HG03025 (cell line): Measurements from ENCODE around the gene CSMD2.

ENCODE experiments used
- ATAC-seq: cut with Tn5 transposase; IDR thresholded peaks from one replicate; pipeline ENCODE4 v1.9.1; 2021; ENCODE audit warnings: mild to moderate bottlenecking, moderate library complexity; ENCODE audit not compliant: unreplicated experiment, low FRiP score

The CSMD2 gene

DNA sequence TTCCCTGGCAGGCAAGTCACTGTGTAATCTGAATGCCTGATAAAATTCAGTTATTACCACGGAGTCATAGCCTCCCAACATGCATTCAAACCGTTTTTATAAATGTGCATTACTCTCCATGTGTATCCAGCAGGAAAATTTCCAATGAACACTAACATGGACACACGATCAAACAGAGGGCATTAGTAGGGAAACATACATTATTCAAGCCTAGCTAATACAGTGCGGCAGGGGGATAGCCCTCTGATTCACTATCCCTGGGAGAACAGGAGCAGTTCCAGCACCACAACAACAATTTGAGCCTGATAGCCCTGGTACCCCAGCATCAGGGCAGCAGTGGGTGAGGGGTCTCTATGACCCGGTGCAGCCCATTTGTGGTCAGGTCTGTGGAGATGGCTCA is 337.0 kb downstream of the CSMD2 start:
- ATAC-seq, result no peak

GRCh38 chr1:33826711-33827110 is 338.3 kb downstream of the CSMD2 start:
- ATAC-seq, result no peak

DNA sequence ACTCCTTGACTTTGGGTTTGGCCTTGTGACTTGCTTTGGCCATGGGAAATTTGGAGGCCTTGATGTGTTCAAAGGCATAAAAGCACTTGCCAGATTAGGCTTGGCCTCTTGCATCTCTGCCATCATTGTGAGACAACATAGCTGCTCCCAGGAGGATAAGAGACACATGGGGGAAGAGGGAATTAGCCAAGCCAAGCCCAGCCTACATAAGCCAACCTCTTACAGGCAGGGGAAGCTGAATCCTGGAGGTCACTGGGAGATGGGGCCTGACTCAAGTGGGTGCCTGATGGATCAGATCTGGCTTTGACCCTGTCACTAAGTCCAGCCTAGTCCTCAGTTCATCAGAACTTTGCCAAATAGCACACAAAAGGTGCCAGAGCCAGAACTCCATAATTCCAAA is 338.7 kb downstream of the CSMD2 start:
- no peak for ATAC-seq

- ATAC-seq, result no peak
Measured at GRCh38 chr1:33825506-33825905, 339.5 kb downstream of the CSMD2 start.

GRCh38 chr1:33824971-33825370 is 340.1 kb downstream of the CSMD2 start:
- no peak for ATAC-seq

DNA sequence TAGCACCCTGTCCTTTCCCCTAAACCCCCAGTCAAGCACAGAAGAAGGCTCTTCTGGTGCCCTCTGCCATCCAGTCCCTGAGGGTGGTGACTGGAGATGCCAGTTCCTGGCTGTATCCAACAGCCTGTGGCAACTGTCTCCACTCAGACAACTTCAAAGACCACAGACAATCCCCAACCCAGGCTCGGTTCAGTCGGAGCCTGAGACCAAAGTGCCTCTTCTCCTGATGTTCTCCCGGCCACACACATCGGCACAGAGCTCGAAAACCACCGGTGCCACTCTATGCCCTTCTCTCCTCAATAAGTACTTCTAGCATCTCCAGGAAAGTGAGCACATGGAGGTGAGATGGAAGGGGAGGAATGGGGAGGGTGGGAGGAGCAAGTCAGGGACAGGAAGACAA is 340.7 kb downstream of the CSMD2 start:
- no peak for ATAC-seq

DNA sequence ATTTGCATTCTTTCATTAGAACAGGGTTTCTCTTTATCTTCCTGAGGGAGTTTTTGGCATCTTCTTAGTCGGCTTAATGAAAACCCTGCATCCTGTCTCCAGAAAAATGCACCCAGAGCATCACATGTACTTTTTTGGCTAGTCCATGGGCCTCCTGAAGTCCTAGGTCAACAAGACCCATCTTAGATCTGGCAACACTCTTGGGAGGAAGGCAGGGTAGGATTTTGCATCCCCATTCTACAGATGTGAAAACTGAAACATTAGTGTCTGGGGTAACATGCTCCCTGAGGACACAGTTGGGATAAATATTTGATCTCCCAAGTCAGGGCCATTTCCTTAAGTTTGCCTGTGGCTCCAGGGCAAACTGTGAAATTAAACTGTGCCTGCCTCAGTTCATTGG is 341.2 kb downstream of the CSMD2 start:
- ATAC-seq, result no peak

DNA sequence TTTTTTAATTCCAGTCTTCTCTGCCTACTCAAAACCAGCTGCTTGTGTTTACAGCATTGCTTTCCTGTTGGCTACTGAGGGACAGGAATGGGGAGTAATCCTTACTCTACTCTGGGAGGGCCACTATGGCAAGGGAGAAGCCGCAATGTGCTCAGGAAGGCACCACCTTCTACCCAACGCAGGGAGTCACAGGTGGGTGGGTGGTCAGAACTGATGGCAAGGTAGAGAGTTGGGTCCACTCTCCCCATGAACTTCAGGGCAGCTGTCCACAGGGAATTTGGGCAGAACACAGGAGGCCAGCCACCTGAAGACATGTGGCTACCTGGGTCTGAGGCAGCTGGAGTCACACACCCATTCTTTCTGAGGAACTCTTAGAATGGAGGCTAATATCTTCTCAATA is 341.6 kb downstream of the CSMD2 start:
- no peak for ATAC-seq

GRCh38 chr1:33822396-33822795 is 342.6 kb downstream of the CSMD2 start:
- no peak for ATAC-seq

DNA sequence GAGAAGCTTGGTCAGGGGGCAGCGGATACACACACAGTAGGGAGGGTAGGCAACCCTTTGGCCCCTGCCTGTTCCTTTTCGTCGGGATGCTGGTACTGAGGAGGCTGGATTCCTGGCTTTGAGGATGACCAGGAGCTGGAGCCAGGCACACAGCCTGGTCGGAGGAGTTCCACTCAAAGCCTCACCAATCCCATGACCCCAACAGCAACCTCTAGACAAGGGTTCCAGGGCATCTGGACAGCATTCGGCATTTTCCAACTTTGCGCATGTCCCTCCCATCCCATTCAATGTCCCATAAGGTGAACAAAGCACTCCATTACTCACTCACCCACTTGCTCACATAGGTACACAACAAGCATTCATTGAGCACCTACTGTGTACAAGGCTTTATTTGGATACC is 343.7 kb downstream of the CSMD2 start:
- ATAC-seq, result no peak

GRCh38 chr1:33820804-33821203 is 344.2 kb downstream of the CSMD2 start:
- ATAC-seq, result no peak

DNA sequence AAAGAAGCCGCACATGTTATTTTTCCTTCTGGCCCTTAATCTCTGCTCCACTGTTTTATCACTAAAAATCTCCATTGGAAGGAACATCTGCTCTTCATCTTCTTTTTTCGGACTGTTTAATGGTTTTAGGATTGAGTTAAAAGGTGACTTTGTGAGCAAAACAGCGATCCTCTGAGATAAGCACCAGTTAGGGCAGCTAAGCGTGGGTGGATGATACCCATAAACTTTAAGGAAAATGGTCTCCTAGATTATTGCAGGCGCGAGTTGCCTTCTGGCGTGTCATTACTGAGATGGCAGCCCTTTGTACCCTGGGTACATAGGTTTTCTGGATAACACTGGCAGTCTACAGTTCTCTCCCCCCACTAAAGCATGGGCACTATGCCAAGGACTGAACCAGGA is 345.1 kb downstream of the CSMD2 start:
- no peak for ATAC-seq

GRCh38 chr1:33819290-33819912 is 345.6 kb downstream of the CSMD2 start:
- no peak for ATAC-seq

DNA sequence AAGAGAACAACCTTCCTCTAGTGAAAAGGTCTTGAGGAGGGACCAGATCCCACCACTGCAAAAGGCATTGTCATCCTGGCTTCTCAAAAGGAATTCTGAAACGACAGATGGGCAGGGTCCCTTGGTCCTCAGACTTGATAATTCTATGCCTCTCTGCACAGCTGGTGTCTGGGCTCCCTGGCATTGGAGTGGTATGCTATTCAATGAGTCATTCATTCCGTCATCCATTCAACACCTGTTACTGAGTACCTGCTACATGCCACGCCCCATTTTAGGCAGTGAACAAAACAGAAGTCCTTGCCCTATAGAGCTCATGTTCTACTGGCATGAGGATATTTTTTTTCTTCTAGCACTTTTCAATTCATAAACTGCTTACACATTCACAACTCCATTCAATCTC is 347.0 kb downstream of the CSMD2 start:
- ATAC-seq, result no peak

- ATAC-seq, result no peak
Measured at GRCh38 chr1:33815061-33815460, 350.0 kb downstream of the CSMD2 start.

DNA sequence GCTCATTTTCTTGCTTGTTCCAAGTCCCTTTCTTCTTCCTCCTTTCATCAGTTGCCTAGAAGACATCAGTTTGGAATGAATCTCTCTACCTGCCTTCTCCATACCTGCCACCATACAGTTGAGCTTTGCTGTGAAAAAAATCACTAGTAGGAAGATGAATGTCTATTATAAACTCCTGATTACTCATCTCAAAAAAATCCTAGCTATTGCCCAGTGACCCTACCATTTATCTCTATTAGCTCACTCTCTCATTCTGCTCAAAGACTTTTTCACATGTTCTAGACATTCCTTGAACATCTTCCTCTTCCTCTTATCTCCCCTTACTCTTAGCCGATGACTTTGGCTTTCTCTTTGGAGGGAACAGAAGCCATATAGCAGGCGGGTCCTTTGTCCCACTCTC is 350.9 kb downstream of the CSMD2 start:
- no peak for ATAC-seq

GRCh38 chr1:33810571-33810970 is 354.5 kb downstream of the CSMD2 start:
- ATAC-seq, result no peak

GRCh38 chr1:33805988-33806387 is 359.0 kb downstream of the CSMD2 start:
- ATAC-seq, result no peak

GRCh38 chr1:33802268-33802667 is 362.8 kb downstream of the CSMD2 start:
- ATAC-seq, result no peak

GRCh38 chr1:33797849-33798248 is 367.2 kb downstream of the CSMD2 start:
- ATAC-seq, result no peak

- no peak for ATAC-seq
Measured at GRCh38 chr1:33792651-33793050, 372.4 kb downstream of the CSMD2 start.

DNA sequence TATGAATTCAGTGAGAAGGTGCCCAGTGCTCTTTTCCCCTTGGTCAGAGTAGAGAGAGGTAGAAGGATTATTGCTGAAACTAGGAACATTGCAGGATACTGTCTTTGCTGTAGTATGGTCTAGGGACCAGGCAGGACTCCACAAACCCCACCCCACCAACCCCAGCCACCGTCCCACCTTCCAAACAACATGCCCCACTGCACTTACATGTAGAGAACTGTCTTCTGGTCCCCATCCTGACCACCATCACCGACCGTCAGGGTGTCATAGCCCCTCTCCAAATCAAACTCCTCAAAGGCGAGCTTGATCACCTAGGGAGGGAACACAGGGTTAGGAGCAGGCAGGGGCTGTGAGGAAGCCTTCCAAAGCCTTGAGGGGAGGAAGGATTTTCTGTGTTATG is 372.8 kb downstream of the CSMD2 start:
- no peak for ATAC-seq

GRCh38 chr1:33791251-33791650 is 373.8 kb downstream of the CSMD2 start:
- no peak for ATAC-seq
